Fibroblast of skin of right quadriceps (primary cell): Measurements from ENCODE around the gene CDR2L.

Experiments
- DNase-seq: peaks from one replicate; pipeline ENCODE4 v3.0.0-alpha.2; 2013

Gene CDR2L

DNA sequence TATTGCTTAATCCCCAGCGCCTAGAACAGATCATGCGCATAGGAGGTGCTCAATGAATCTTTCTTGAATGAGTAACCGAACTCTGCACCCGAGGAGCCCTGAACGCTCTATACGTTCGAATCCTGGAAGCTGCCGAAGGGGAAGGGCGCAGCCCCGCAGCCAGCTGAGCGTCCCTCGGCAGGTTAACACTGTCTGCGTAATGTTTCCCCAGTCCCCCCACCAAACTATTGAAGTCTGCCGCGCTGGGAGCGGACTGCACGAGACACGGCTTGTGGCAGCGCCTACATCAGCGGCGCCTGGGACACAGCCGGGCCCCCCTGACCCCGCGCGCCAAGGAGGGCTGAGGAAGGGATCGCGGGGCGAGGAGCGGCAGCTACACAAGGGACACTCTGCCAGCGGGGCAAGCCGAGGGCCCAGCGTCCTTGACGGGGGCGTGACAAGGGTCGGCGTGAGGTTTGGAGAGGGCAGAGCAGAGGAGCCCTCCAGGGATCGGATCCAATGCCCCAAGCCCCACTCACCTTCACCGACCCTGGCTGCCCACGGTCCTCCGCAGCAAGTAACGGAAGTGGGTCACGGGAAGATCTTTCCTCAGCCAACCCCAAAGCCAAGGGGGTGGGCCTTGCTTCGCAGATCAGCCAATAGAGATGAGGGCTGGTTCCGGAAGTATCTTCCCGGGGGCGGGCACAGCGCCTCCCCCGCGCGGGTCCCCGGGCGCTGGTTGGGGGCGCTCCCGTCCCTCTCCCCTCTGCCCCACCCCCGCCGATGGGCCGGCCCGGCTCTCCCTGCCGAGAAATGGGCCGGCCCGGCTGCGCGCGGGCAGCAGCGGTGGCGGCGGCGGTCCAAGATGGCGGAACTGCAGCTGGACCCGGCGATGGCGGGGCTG is 59.2 kb downstream of the CDR2L start, which contains the start of the genes ATP5PD and KCTD2:
TSS of gene ATP5PD (minus strand) at position 563 of the 883 bp plus-strand sequence. CDS start 4,319 bp downstream, outside the sequence.
TSS of gene KCTD2 (plus strand) at position 819 of the 883 bp plus-strand sequence. CDS start at position 845, 26 bp downstream.
- DNase-seq: peak; percentile 96

DNA sequence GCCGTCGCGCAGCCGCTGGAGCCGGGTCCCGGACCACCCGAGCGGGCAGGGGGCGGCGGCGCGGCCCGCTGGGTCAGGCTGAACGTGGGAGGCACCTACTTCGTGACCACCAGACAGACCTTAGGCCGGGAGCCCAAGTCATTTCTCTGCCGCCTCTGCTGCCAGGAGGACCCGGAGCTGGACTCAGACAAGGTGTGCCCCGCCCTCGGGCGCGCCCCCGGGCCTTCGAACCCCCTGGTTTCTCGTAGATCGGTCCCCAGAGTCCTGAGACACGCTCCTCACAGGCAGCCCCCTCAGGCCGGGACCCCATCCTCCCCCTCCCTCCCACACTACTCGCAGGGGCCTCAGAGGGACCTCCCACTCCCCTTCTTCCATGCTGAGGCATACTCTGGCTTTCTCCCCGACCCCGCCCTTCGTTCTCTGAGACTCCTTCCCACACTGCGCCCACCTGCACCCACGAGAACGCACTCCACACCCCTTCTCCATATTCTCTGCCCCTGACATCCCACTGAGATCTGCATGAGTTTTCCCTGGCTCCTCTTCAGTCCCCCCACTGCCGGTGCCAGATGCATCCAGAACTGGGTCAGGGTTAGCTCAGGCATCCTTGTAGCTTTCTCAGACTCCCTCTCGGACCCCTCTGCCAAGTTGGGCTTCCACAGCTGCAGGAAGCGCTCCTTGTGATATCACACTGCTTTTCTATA is 60.1 kb downstream of the CDR2L start:
- DNase-seq: no peak

DNA sequence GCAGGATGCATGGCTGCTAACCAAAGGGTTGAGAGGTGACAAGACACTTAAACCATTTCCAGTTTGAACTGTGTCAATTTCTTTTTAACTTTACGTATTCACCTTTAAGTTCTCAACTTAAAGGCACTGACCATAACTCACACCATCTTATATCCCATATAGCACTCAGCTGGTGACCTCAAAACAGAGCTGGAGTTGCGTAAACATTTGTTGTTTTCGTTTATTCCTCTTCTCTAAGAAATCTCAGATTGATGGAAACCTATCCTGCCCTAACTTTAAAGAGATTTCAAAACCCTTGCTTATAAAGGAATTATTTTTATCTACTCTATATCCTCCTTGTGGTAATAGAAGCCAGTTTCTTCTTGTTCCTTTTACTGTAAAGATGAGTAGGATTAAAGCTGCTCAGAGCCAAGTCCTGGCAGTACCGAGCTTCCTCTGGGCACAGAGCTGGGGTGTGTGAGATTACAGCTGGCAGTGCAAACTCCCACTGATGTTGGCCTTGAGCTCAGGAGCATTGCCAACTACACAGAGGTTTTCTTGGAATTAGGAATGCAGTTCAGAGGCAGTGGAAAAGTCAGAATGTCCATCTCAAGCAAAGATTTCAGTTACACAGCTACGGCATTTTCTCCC is 60.9 kb downstream of the CDR2L start:
- no peak for DNase-seq

DNA sequence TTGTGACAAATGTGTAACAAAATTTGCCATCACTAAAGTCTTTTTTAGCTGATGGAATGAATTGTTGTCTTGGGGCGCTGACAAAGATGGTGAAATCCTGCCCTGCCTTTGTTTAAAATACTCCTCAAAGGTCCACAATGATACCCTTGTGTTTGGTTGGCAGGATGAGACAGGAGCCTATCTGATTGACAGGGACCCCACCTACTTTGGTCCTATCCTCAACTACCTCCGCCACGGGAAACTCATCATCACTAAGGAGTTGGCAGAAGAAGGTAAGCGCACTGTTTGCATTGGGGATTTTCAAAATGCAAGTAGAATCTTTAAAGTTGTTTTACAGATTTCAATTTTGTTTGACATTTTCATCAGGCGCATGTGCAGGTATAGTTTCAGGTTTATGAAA is 61.6 kb downstream of the CDR2L start:
- no peak for DNase-seq

DNA sequence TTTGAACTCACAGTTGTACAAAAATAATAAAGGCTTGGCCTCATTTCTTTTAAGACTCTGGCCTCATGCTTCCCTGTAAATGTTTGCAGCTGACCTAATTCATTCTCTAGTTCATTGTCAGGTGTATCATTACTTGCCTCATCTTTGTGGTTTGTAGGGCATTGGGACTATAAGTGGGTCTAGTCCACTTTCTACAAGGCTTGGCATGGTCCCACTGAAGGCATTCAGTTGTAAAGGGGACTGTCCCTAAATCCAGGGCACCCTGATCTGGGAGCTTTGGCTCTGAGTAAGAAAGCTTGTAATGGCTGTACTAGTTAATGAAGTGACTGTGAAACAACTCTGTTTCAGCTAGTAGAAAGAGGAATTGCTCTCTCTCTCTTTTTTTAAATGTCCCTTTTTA is 62.3 kb downstream of the CDR2L start:
- DNase-seq: no peak

DNA sequence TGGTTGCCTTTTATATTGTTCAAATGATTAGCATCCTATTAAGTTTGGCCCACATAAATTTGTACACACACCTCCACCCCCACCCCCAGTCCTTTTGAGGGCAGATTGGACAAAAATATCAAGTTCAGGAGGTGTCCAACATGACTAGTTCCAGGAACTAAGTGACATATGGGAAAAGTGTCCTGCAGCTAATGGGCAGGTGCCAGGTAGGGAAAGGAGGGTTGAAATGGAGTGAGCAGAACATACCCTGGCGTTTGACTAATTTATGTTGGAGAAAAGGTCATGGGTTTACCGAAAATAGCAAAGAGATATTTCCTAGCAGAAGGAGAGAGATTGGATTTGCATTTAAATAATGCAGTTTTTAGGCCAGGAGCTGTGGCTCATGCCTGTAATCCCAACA is 64.5 kb downstream of the CDR2L start:
- DNase-seq: no peak
